Activated B cell treated with CpG ODN at 0.5 μM for 24 hours (primary cell): ENCODE measurements around the gene PIK3CD. TPM values are rescaled to one million over a fixed set of nuclear protein-coding genes. Genes with fewer than 3 reads are reported as not detected.
"Not testable (repeated sequence)": the region's sequence is repeated elsewhere in the genome, so short reads cannot be mapped to it uniquely, and the experiment has no call there.

Source experiments
- ATAC-seq: fragments of 200-7000 bp; cut with Tn5 transposase; one replicate; pipeline ENCODE4 v1.10.0; 2021; ENCODE audit warnings: low read depth, mild to moderate bottlenecking, moderate library complexity
- CTCF ChIA-PET: fragments of 350-600 bp; sonication (Branson Sonifier 250); formaldehyde crosslinking; loops from one replicate; lab custom pipeline; 2021; ENCODE audit warnings: antibody characterized with exemption; lab: Charles Lee
- POLR2A ChIA-PET: fragments of 350-600 bp; sonication (Branson Sonifier 250); formaldehyde crosslinking; loops from one replicate; lab custom pipeline; 2021; ENCODE audit warnings: antibody characterized with exemption; lab: Charles Lee
- DNase-seq: peaks from one replicate; pipeline ENCODE4 v3.0.0; 2022
- H3K27ac Mint-ChIP-seq: one replicate; pipeline ENCODE4 v1.8.0; 2020; ENCODE audit warnings: mixed read lengths
- H3K27me3 Mint-ChIP-seq: one replicate; pipeline ENCODE4 v1.8.0; 2021; ENCODE audit warnings: mixed read lengths
- H3K36me3 Mint-ChIP-seq: one replicate; pipeline ENCODE4 v1.8.0; 2021; ENCODE audit warnings: low read depth, mixed read lengths
- H3K4me1 Mint-ChIP-seq: one replicate; pipeline ENCODE4 v1.8.0; 2021; ENCODE audit warnings: mixed read lengths
- H3K4me3 Mint-ChIP-seq: one replicate; pipeline ENCODE4 v1.8.0; 2020; ENCODE audit warnings: mild to moderate bottlenecking, mixed read lengths
- H3K9me3 Mint-ChIP-seq: one replicate; pipeline ENCODE4 v1.8.0; 2020; ENCODE audit warnings: mixed read lengths
- CTCF ChIP-seq: fragments of 200-600 bp; IDR thresholded peaks from one replicate; pipeline ENCODE4 v1.8.0; 2022; ENCODE audit warnings: antibody characterized with exemption, mild to moderate bottlenecking
- intact Hi-C: fragments of 100-400 bp; cut with micrococcal nuclease; formaldehyde crosslinking; loops from one replicate; pipeline ENCODE4 v1.15.1; 2024
- total RNA-seq: library from RNA; stranded (reverse); gene quantifications from 2 replicates; pipeline ENCODE4 v1.2.3, GENCODE V29; 2022

The PIK3CD gene
- total RNA-seq, 1 donor from 2014 or later, result 265 TPM

DNA sequence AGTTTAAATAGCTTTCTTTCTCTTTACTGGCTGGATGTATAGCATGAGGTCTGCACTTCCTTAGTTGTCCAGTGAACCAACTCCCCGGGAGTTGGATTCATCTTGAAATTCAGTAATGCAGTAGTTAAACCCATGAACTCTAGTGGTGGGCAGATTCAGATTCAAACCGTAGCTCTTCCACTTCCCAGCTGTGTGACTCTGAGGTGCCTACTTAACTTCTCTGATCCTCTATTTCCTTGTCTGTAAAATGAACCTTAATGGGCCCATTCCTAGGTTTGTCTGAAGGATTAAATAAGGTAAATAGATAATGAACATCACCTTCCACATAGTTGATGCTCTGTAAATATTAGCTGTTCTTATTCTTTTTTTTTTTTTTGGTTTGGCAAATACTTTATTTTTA, 16.5 kb downstream of the PIK3CD start:
- ATAC-seq (no peak), DNase-seq (no peak)
- Mint-ChIP-seq H3K27me3 (no peaks in the 10 kb centered on the region), H3K4me3 (no peak overlapping the region), H3K9me3 (no peaks in the 10 kb centered on the region), H3K27ac (no peak overlapping the region), H3K4me1 (peaks cover 61% of the 10 kb centered on the region), H3K36me3 (peaks cover 75% of the 10 kb centered on the region)
- intact Hi-C loops, result no loop called here
- ChIA-PET POLR2A (interaction anchor here (0.8 to 1.6 kb wide), 5 partner anchors 10 to 42 kb away, joined by 3 to 28 read pairs (median 8); no protein-coding TSS in a partner anchor), CTCF (interaction anchor here (1.6 kb wide), 1 partner anchor 13 kb away, joined by 4 read pairs; no protein-coding TSS in a partner anchor)
- no peak for TF ChIP-seq CTCF

DNA sequence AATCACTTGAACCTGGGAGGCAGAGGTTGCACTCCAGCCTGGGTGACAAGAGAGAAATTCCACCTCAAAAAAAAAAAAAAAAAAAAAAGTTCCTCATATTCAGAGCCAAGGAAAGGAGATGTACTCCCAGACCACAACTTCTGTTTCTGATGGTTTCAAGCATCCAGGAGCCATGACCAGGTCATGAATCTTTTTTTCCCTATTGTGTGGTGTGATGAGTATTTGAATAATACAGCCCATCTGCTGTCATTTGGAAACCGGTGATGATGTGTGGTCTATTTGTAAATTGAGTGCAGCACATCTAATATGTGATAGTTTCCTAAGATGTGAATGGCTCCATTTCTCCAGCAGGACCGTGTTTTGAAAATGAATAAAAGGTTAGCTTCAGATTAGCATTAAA, 18.6 kb downstream of the PIK3CD start:
- Mint-ChIP-seq H3K4me1 (peaks cover 66% of the 10 kb centered on the region), H3K4me3 (peak overlapping the region; percentile 20), H3K27ac (peak overlapping the region; percentile 57), H3K36me3 (peaks cover 75% of the 10 kb centered on the region), H3K9me3 (no peaks in the 10 kb centered on the region), H3K27me3 (no peaks in the 10 kb centered on the region)
- intact Hi-C loops, result loop anchor here (1.0 kb wide), 1 partner anchor 15 kb away; no protein-coding TSS in a partner anchor
- ATAC-seq (peak; percentile 53), DNase-seq (no peak)
- ChIA-PET POLR2A (interaction anchor here (0.6 to 0.9 kb wide), 6 partner anchors 9 to 34 kb away, joined by 3 to 7 read pairs (median 4); no protein-coding TSS in a partner anchor), CTCF (no interaction called here)
- TF ChIP-seq CTCF, result no peak

DNA sequence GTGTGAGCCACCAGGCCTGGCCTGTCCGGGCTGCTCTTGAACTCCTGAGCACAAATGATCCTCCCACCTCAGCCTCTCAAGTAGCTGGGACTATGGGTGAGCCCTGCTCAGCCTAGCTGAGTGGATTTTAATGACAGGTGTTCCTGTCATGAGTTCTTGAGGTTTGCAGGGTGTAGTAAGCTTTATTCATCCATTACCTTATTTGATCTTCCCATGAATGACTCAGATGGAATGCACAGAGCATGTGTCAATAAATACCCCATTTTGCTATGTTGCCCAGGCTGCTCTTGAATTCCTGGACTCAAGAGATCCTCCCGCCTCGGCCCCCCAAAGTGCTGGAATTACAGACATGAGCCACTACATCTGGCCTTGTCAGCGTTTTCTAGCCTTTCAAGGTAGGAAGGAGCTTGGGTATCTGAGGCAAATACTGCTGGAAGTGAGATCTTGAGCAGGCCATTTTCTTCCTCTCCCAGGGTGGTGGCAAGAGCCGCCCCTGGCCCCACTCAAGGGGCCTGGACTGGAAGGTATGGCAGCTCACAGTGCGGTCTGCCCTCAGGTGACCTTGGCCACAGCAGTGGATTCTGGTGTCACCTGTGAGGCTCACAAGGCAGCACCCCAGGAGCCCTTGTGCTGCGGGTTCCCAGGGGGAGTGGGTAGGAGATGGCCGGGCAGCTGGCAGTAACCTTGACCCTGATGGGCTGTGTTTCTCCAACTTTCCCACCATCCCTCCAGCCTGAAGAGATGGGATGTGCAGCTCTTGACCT, 20.0 kb downstream of the PIK3CD start:
- ATAC-seq (no peak), DNase-seq (no peak)
- POLR2A ChIA-PET, result interaction anchor here (0.7 to 3.6 kb wide), 2 partner anchors 17 to 45 kb away, joined by 4 to 22 read pairs; no protein-coding TSS in a partner anchor
- Mint-ChIP-seq H3K4me1 (peaks cover 67% of the 10 kb centered on the region), H3K27ac (peak overlapping the region; percentile 57), H3K36me3 (peaks cover 75% of the 10 kb centered on the region), H3K27me3 (no peaks in the 10 kb centered on the region), H3K4me3 (no peak overlapping the region), H3K9me3 (no peaks in the 10 kb centered on the region)
- intact Hi-C loops, result loop anchor here (2.0 kb wide), 1 partner anchor 15 kb away; no protein-coding TSS in a partner anchor
- no peak for TF ChIP-seq CTCF
- CTCF ChIA-PET, result interaction anchor here (1.2 to 2.3 kb wide), 4 partner anchors 43 to 113 kb away, joined by 3 to 6 read pairs (median 4); no protein-coding TSS in a partner anchor

DNA sequence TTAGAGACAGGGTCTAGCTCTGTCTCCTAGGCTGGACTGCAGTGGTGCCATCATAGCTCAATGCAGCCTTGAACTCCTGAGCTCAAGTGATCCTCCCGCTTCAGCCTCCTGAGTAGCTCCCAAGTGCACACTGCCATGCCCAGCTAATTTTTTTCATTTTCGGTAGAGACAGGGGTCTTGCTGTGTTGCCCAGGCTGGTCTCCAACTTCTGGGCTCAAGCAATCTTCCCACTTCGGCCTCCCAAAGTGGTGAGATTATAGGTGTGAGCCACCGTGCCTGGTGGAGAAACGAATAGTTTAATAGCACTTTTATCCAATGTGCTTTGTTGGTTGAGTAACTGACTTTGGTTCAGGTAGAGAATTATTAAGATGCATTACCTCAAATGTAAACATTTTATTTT, 20.9 kb downstream of the PIK3CD start:
- intact Hi-C loops, result loop anchor here (2.0 kb wide), 1 partner anchor 14 kb away; no protein-coding TSS in a partner anchor
- H3K27me3 Mint-ChIP-seq, result no peaks in the 10 kb centered on the region
- H3K27ac Mint-ChIP-seq, result peak overlapping the region; percentile 47
- H3K9me3 Mint-ChIP-seq, result no peaks in the 10 kb centered on the region
- no peak overlapping the region for H3K4me3 Mint-ChIP-seq
- no peak for TF ChIP-seq CTCF
- POLR2A ChIA-PET, result interaction anchor here (0.7 to 3.6 kb wide), 2 partner anchors 18 to 79 kb away, joined by 6 to 22 read pairs; no protein-coding TSS in a partner anchor
- peaks cover 73% of the 10 kb centered on the region for H3K4me1 Mint-ChIP-seq
- H3K36me3 Mint-ChIP-seq, result peaks cover 79% of the 10 kb centered on the region
- no peak for ATAC-seq
- DNase-seq, result no peak
- CTCF ChIA-PET, result interaction anchor here (1.2 to 2.3 kb wide), 4 partner anchors 44 to 112 kb away, joined by 3 to 6 read pairs (median 4); no protein-coding TSS in a partner anchor

DNA sequence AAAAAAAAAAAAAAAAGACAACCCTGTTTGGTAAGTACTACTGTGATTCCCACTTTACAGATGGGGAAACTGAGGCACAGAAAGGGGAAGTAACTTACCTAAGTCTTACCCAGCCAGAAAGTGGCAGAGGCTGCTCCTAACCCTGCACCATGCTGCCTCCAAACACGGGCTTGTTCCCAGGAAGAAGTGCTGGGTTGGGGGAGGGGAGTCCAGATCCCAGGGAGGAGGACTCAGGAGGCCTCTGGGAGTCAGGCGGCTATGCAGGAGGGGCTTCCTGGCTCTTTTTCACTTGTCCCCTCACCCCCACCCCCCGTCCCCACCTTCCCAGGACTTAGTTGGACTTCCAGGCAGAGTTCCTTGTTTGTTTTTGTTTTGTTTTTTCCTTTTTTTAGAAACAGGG, 23.9 kb downstream of the PIK3CD start:
- ChIA-PET CTCF (no interaction called here), POLR2A (interaction anchor here (1.0 to 3.6 kb wide), 5 partner anchors 10 to 23 kb away, joined by 3 to 22 read pairs (median 12); partner anchors contain the start of gene PIK3CD)
- ATAC-seq (no peak), DNase-seq (no peak)
- intact Hi-C loops, result no loop called here
- H3K4me3 Mint-ChIP-seq, result no peak overlapping the region
- H3K27me3 Mint-ChIP-seq, result no peaks in the 10 kb centered on the region
- H3K27ac Mint-ChIP-seq, result no peak overlapping the region
- TF ChIP-seq CTCF, result no peak
- no peaks in the 10 kb centered on the region for H3K9me3 Mint-ChIP-seq
- peaks cover 73% of the 10 kb centered on the region for H3K36me3 Mint-ChIP-seq
- H3K4me1 Mint-ChIP-seq, result peaks cover 70% of the 10 kb centered on the region

- H3K9me3 Mint-ChIP-seq, CTCF ChIA-PET, ATAC-seq, DNase-seq, H3K4me3 Mint-ChIP-seq, intact Hi-C loops, H3K27me3 Mint-ChIP-seq: not testable (repeated sequence)
- H3K27ac Mint-ChIP-seq, result peak overlapping the region; percentile 38
- POLR2A ChIA-PET, result interaction anchor here (1.0 to 1.6 kb wide), 5 partner anchors 11 to 24 kb away, joined by 3 to 21 read pairs (median 4); partner anchors contain the start of gene PIK3CD
- H3K4me1 Mint-ChIP-seq, result peaks cover 69% of the 10 kb centered on the region
- H3K36me3 Mint-ChIP-seq, result peaks cover 72% of the 10 kb centered on the region
Measured at GRCh38 chr1:9676128-9676527, 24.6 kb downstream of the PIK3CD start.
